Neuron (in vitro differentiated cells): ENCODE results near the gene SAMD13.

Experiments used
- H2AFZ ChIP-seq: one replicate; pipeline ENCODE4 v1.6.1; 2013; ENCODE audit warnings: low read depth, mild to moderate bottlenecking, inconsistent platforms, low read length, moderate library complexity
- H3K27me3 ChIP-seq: one replicate; pipeline ENCODE4 v1.6.1; 2013; ENCODE audit warnings: low read length; ENCODE audit not compliant: insufficient read depth
- H3K36me3 ChIP-seq: one replicate; pipeline ENCODE4 v1.6.1; 2013; ENCODE audit warnings: low read length; ENCODE audit not compliant: insufficient read depth
- H3K4me1 ChIP-seq: one replicate; pipeline ENCODE4 v1.6.1; 2013; ENCODE audit warnings: low read length; ENCODE audit not compliant: insufficient read depth
- H3K4me3 ChIP-seq: 2 replicates; pipeline ENCODE4 v1.5.1; 2013; ENCODE audit warnings: mild to moderate bottlenecking, low read length, moderate library complexity
- H3K9me3 ChIP-seq: one replicate; pipeline ENCODE4 v1.6.1; 2013; ENCODE audit warnings: low read length

Gene SAMD13

GRCh38 chr1:84374991-84375696 is 73.6 kb downstream of the SAMD13 start:
- Histone ChIP-seq H3K9me3 (no peaks in the 10 kb centered on the region), H3K27me3 (no peaks in the 10 kb centered on the region), H2AFZ (no peak overlapping the region), H3K4me1 (peaks cover 8% of the 10 kb centered on the region), H3K36me3 (no peaks in the 10 kb centered on the region), H3K4me3 (no peak overlapping the region)

DNA sequence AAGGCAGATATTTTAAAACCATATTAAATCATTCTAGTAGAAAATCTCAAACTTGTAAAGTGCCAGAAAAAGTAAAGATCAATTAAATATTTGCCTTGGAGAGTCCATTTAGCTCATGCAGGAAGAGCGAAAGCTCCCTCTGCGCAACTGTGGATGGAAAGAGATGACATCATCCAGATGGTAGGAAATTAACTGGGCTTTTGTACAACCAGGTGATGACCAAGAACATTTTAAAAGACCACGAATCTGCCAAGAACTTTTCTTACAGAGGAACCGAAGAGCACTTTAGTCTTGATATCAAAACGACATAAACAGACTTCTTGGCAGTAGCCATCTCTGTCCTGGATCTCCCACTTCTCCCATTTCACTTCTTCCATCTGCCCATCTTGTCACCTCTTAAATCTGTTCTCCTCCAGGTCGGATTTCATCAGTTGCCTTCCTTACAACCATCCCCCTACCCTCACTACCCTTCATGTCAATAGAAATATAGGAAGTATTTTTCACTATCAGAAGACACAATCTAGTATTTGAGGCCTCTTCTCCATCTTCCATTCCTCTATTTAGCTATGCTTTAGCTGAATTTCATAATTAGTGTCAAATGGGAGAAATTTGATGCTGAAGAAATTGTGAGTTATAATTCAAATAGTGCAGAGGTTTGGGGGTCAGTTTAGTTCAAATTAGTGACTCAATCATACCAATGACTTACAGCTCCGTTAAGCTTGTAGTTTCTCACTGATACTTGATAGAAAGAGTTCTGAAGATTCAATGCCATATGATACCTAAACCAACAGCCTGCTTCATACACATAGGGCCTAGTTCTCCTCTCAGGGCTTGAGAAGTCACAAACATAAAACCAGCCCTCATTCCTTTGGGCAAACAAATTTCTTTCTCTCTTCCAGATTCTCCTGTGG is 74.7 kb downstream of the SAMD13 start:
- H3K27me3 ChIP-seq, result no peaks in the 10 kb centered on the region
- no peak overlapping the region for H2AFZ ChIP-seq
- H3K36me3 ChIP-seq, result no peaks in the 10 kb centered on the region
- peaks cover 3% of the 10 kb centered on the region for H3K4me1 ChIP-seq
- no peaks in the 10 kb centered on the region for H3K9me3 ChIP-seq
- no peak overlapping the region for H3K4me3 ChIP-seq

GRCh38 chr1:84377480-84378095 is 76.1 kb downstream of the SAMD13 start:
- Histone ChIP-seq H3K9me3 (no peaks in the 10 kb centered on the region), H3K4me1 (peaks cover 3% of the 10 kb centered on the region), H2AFZ (no peak overlapping the region), H3K36me3 (no peaks in the 10 kb centered on the region), H3K4me3 (no peak overlapping the region), H3K27me3 (no peaks in the 10 kb centered on the region)

GRCh38 chr1:84379138-84379916 is 77.8 kb downstream of the SAMD13 start:
- Histone ChIP-seq H2AFZ (no peak overlapping the region), H3K9me3 (no peaks in the 10 kb centered on the region), H3K4me3 (no peak overlapping the region), H3K4me1 (peaks cover 3% of the 10 kb centered on the region), H3K36me3 (no peaks in the 10 kb centered on the region), H3K27me3 (no peaks in the 10 kb centered on the region)

DNA sequence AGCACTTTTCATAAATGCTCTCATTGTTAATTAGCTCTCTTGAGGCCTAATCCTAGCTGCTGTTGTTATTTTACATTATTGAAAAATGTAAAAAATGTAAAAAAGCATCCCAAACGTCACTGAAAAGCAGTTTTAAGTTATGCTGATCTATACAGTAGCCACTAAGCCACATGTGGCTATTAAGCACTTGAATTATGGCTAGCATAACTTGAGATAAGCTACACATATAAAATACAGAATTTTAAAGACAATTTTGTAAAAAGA is 78.3 kb downstream of the SAMD13 start:
- H3K4me3 ChIP-seq, result no peak overlapping the region
- no peaks in the 10 kb centered on the region for H3K9me3 ChIP-seq
- no peaks in the 10 kb centered on the region for H3K27me3 ChIP-seq
- no peak overlapping the region for H2AFZ ChIP-seq
- H3K36me3 ChIP-seq, result no peaks in the 10 kb centered on the region
- peaks cover 3% of the 10 kb centered on the region for H3K4me1 ChIP-seq

GRCh38 chr1:84382127-84382526 is 80.6 kb downstream of the SAMD13 start:
- Histone ChIP-seq H3K36me3 (no peaks in the 10 kb centered on the region), H3K9me3 (no peaks in the 10 kb centered on the region), H3K27me3 (peaks cover 2% of the 10 kb centered on the region), H3K4me1 (peaks cover 3% of the 10 kb centered on the region), H2AFZ (no peak overlapping the region), H3K4me3 (no peak overlapping the region)

- no peaks in the 10 kb centered on the region for H3K36me3 ChIP-seq
- no peak overlapping the region for H2AFZ ChIP-seq
- no peaks in the 10 kb centered on the region for H3K4me1 ChIP-seq
- peaks cover 2% of the 10 kb centered on the region for H3K27me3 ChIP-seq
- no peak overlapping the region for H3K4me3 ChIP-seq
- H3K9me3 ChIP-seq, result no peaks in the 10 kb centered on the region
Measured at GRCh38 chr1:84385347-84385746, 83.8 kb downstream of the SAMD13 start.

- Histone ChIP-seq H2AFZ (no peak overlapping the region), H3K36me3 (no peaks in the 10 kb centered on the region), H3K4me3 (no peak overlapping the region), H3K27me3 (peaks cover 2% of the 10 kb centered on the region), H3K4me1 (no peaks in the 10 kb centered on the region), H3K9me3 (no peaks in the 10 kb centered on the region)
Measured at GRCh38 chr1:84386716-84387479, 85.4 kb downstream of the SAMD13 start.

DNA sequence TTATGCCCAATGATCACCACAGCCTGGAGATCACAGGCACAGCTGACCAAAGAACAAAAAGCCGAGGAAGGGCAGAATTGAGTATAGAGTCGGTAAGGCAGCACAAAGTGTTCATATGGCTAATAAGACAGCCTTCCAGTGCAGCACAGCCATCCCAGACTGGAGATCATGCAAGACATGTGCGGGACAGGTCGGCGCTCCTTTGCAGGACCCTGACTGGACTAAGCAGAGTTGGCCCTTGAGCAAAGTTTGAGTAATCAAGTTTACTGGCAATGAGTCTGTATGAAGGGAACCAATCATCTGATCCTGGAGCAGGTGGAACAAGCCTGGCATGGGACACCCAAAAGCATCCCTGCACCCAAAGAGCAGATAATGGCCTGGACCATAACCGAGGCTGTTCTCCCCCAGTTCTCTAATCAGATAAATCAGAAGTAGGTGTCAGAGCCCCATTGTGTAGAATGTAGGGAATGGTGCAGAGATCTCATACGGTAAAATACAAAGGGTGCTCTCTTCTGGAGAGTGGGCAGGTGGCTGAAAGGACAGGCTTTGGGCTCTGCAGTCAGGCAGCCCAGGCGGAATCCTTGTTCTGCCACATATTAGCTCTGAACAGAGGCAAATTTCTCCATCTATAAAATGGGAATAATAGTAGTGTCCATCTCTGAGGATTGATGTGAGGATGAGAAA is 86.1 kb downstream of the SAMD13 start:
- no peak overlapping the region for H2AFZ ChIP-seq
- H3K4me3 ChIP-seq, result no peak overlapping the region
- no peaks in the 10 kb centered on the region for H3K36me3 ChIP-seq
- no peaks in the 10 kb centered on the region for H3K9me3 ChIP-seq
- no peaks in the 10 kb centered on the region for H3K4me1 ChIP-seq
- H3K27me3 ChIP-seq, result peaks cover 2% of the 10 kb centered on the region

GRCh38 chr1:84390226-84390625 is 88.7 kb downstream of the SAMD13 start:
- no peak overlapping the region for H2AFZ ChIP-seq
- peaks cover 2% of the 10 kb centered on the region for H3K27me3 ChIP-seq
- no peak overlapping the region for H3K4me3 ChIP-seq
- H3K36me3 ChIP-seq, result no peaks in the 10 kb centered on the region
- H3K9me3 ChIP-seq, result no peaks in the 10 kb centered on the region
- H3K4me1 ChIP-seq, result no peaks in the 10 kb centered on the region

GRCh38 chr1:84398175-84399155 is 97.0 kb downstream of the SAMD13 start, which contains the start of gene DNASE2B:
Gene DNASE2B, plus strand, starts transcription at chr1:84398484. Its CDS starts 81 bp downstream, at chr1:84398565.
- Histone ChIP-seq H3K4me1 (no peaks in the 10 kb centered on the region), H3K36me3 (no peaks in the 10 kb centered on the region), H3K9me3 (no peaks in the 10 kb centered on the region), H2AFZ (no peak within 1 kb of the TSS), H3K4me3 (no peak within 1 kb of the TSS), H3K27me3 (peaks cover 4% of the 10 kb centered on the region)
